ENCODE measurements around the gene LAPTM5. TPM values are rescaled to one million over a fixed set of nuclear protein-coding genes. Genes with fewer than 3 reads are reported as not detected.
A peak's percentile ranks its signal among the peaks of the same experiment; 100 is the strongest.

Gene LAPTM5
- polyA plus RNA-seq, 3 donors = 1,019 to 1,669 (median 1,153) TPM

- H3K27ac Mint-ChIP-seq = peak overlapping the region in 1 of 7 donors; percentile 12
- intact Hi-C loops (cut with micrococcal nuclease) = loop anchor here (5.0 kb wide), 3 partner anchors 32 to 52 kb away; partner anchors contain the start of gene MATN1 (in 1 of the 2)
- no peak overlapping the region for H3K4me2 ChIP-seq (replicated peaks; ENCODE audit: extremely low read depth, low read length, poor library complexity, severe bottlenecking)
- WGBS (ENCODE audit: insufficient coverage) = 73% methylated on average over 19 of the region's 22 CpGs
- peaks cover 12% of the 10 kb centered on the region for H4K20me1 ChIP-seq (ENCODE audit: insufficient read depth, low read length)
- peaks cover 22% of the 10 kb centered on the region for H3K4me1 Mint-ChIP-seq
- peaks cover 7% of the 10 kb centered on the region in 2 donors for H3K4me1 ChIP-seq (ENCODE audit: control insufficient read depth in 1 of 2, insufficient read depth in 2 of 2, low read length in 2 of 2)
- no peaks in the 10 kb centered on the region for H3K36me3 ChIP-seq (replicated peaks in 1 of 2; ENCODE audit: control insufficient read depth in 1 of 2, insufficient read depth in 2 of 2, low read length in 2 of 2)
- peaks cover 0 to 8% of the 10 kb centered on the region in 2 donors for H3K27me3 ChIP-seq (ENCODE audit: control insufficient read depth in 2 of 2, insufficient read depth in 2 of 2, low read length in 2 of 2)
- H3K27ac ChIP-seq (ENCODE audit: low read depth in 1 of 2, low read length in 2 of 2) = no peak overlapping the region
- H2AFZ ChIP-seq (ENCODE audit: insufficient read depth, low read depth, low read length, poor library complexity, severe bottlenecking) = no peak overlapping the region
- peaks cover 5 to 15% (median 13%) of the 10 kb centered on the region in 3 donors for H3K27me3 Mint-ChIP-seq (ENCODE audit: low read depth in 3 of 3)
- no peaks in the 10 kb centered on the region for H3K79me2 ChIP-seq (ENCODE audit: insufficient read depth, low read length)
- DNase-seq = no peak
- no peak overlapping the region for H3K4me3 Mint-ChIP-seq
- no peak overlapping the region for H3K9ac ChIP-seq (ENCODE audit: insufficient read depth, low read length, poor library complexity, severe bottlenecking)
- no peak overlapping the region for H3K4me3 ChIP-seq (replicated peaks in 1 of 3; ENCODE audit: low read depth in 2 of 3, low read length in 3 of 3)
- peaks cover 0 to 4% (median 0%) of the 10 kb centered on the region in 7 donors for H3K9me3 Mint-ChIP-seq
- H3K36me3 Mint-ChIP-seq = no peaks in the 10 kb centered on the region
- no peak for TF ChIP-seq CTCF (IDR thresholded peaks at IDR 0.05)
- no peaks in the 10 kb centered on the region for H3K9me3 ChIP-seq (replicated peaks in 1 of 2; ENCODE audit: control insufficient read depth in 1 of 2, insufficient read depth in 1 of 2, low read length in 2 of 2)
These were observed 17.2 kb upstream of the LAPTM5 start for GRCh38 chr1:30774550-30775432.

GRCh38 chr1:30773722-30774358 lies 16.3 kb upstream of the LAPTM5 start:
- DNase-seq = no peak
- no peak for TF ChIP-seq CTCF (IDR thresholded peaks at IDR 0.05)
- Histone ChIP-seq H3K4me3 (replicated peaks in 1 of 3; ENCODE audit: low read depth in 2 of 3, low read length in 3 of 3) (no peak overlapping the region), H3K4me1 (ENCODE audit: control insufficient read depth in 1 of 2, insufficient read depth in 2 of 2, low read length in 2 of 2) (no peaks in the 10 kb centered on the region), H3K4me2 (replicated peaks; ENCODE audit: extremely low read depth, low read length, poor library complexity, severe bottlenecking) (no peak overlapping the region), H3K9ac (ENCODE audit: insufficient read depth, low read length, poor library complexity, severe bottlenecking) (no peak overlapping the region), H2AFZ (ENCODE audit: insufficient read depth, low read depth, low read length, poor library complexity, severe bottlenecking) (no peak overlapping the region), H4K20me1 (ENCODE audit: insufficient read depth, low read length) (peaks cover 5% of the 10 kb centered on the region), H3K9me3 (replicated peaks in 1 of 2; ENCODE audit: control insufficient read depth in 1 of 2, insufficient read depth in 1 of 2, low read length in 2 of 2) (no peaks in the 10 kb centered on the region), H3K79me2 (ENCODE audit: insufficient read depth, low read length) (no peaks in the 10 kb centered on the region), H3K36me3 (replicated peaks in 1 of 2; ENCODE audit: control insufficient read depth in 1 of 2, insufficient read depth in 2 of 2, low read length in 2 of 2) (no peaks in the 10 kb centered on the region), H3K27me3 (ENCODE audit: control insufficient read depth in 2 of 2, insufficient read depth in 2 of 2, low read length in 2 of 2) (peaks cover 0 to 6% of the 10 kb centered on the region in 2 donors), H3K27ac (ENCODE audit: low read depth in 1 of 2, low read length in 2 of 2) (no peak overlapping the region)
- Mint-ChIP-seq H3K27me3 (ENCODE audit: low read depth in 3 of 3) (peaks cover 7 to 20% (median 18%) of the 10 kb centered on the region in 3 donors), H3K36me3 (peaks cover 0 to 3% of the 10 kb centered on the region in 2 donors), H3K9me3 (peaks cover 0 to 4% (median 0%) of the 10 kb centered on the region in 7 donors), H3K4me3 (no peak overlapping the region), H3K4me1 (peaks cover 21% of the 10 kb centered on the region), H3K27ac (peak overlapping the region in 1 of 7 donors; percentile 66)
- 90% methylated on average over 4 of the region's 7 CpGs for WGBS (ENCODE audit: insufficient coverage)
- intact Hi-C loops (cut with micrococcal nuclease) = no loop called here
